Loucy (cell line): ENCODE measurements around the gene NCF2.

ENCODE experiments used
- H2AFZ ChIP-seq: fragments of 200-600 bp; sonication (generic); 2 replicates; pipeline ENCODE4 v1.6.0; 2016; ENCODE audit warnings: antibody characterized with exemption, mild to moderate bottlenecking, low read length, moderate library complexity
- H3F3A ChIP-seq: fragments of 200-600 bp; 2 replicates; pipeline ENCODE4 v1.6.0; 2016; ENCODE audit warnings: antibody characterized with exemption, low read depth, mild to moderate bottlenecking
- H3K27me3 ChIP-seq: fragments of 200-600 bp; sonication (generic); 2 replicates; pipeline ENCODE4 v1.6.1; 2014; ENCODE audit warnings: low read length, mild to moderate bottlenecking; ENCODE audit not compliant: insufficient read depth, poor library complexity, severe bottlenecking
- H3K36me3 ChIP-seq: fragments of 200-600 bp; sonication (generic); 2 replicates; pipeline ENCODE4 v1.6.1; 2016; ENCODE audit warnings: low read length; ENCODE audit not compliant: insufficient read depth
- H3K4me1 ChIP-seq: fragments of 200-600 bp; sonication (generic); 2 replicates; pipeline ENCODE4 v1.5.1; 2014; ENCODE audit warnings: low read length, mild to moderate bottlenecking; ENCODE audit not compliant: insufficient read depth, poor library complexity, severe bottlenecking
- H3K4me2 ChIP-seq: fragments of 200-600 bp; sonication (generic); 2 replicates; pipeline ENCODE4 v1.6.0; 2014; ENCODE audit warnings: antibody characterized with exemption, low read length, low read depth, mild to moderate bottlenecking; ENCODE audit not compliant: poor library complexity, severe bottlenecking
- H3K4me3 ChIP-seq: fragments of 200-600 bp; sonication (generic); 2 replicates; pipeline ENCODE4 v1.5.1; 2014; ENCODE audit warnings: low read length, mild to moderate bottlenecking, mixed read lengths; ENCODE audit not compliant: poor library complexity, severe bottlenecking
- H3K79me2 ChIP-seq: fragments of 200-600 bp; sonication (generic); 2 replicates; pipeline ENCODE4 v1.6.1; 2014; ENCODE audit warnings: low read length; ENCODE audit not compliant: insufficient read depth
- H3K9ac ChIP-seq: fragments of 200-600 bp; sonication (generic); 2 replicates; pipeline ENCODE4 v1.6.0; 2014; ENCODE audit warnings: mild to moderate bottlenecking, low read depth, low read length, moderate library complexity; ENCODE audit not compliant: poor library complexity, severe bottlenecking
- H3K9me2 ChIP-seq: fragments of 200-600 bp; sonication (generic); replicated peaks from 2 replicates; pipeline ENCODE4 v1.6.1; 2016; ENCODE audit warnings: low read depth, low read length, mixed read lengths
- H3K9me3 ChIP-seq: fragments of 200-600 bp; sonication (generic); 2 replicates; pipeline ENCODE4 v1.6.1; 2014; ENCODE audit warnings: mild to moderate bottlenecking, antibody characterized with exemption, low read length, low read depth; ENCODE audit not compliant: insufficient read depth
- H4K20me1 ChIP-seq: fragments of 200-600 bp; sonication (generic); 2 replicates; pipeline ENCODE4 v1.6.0; 2014; ENCODE audit warnings: antibody characterized with exemption, low read length, mild to moderate bottlenecking; ENCODE audit not compliant: insufficient read depth, poor library complexity, severe bottlenecking
- EZH2phosphoT487 ChIP-seq: fragments of 200-600 bp; IDR thresholded peaks from 2 replicates; pipeline ENCODE4 v1.6.1; 2018; ENCODE audit warnings: antibody characterized with exemption, mild to moderate bottlenecking, moderate library complexity, borderline replicate concordance
- TF ChIP-seq, protein P1 (sequence below): fragments of 200-600 bp; sonication (generic); conservative IDR thresholded peaks from 2 replicates; pipeline ENCODE4 v1.5.1; 2014; ENCODE audit warnings: mild to moderate bottlenecking, antibody characterized with exemption, low read length

NCF2 gene

DNA sequence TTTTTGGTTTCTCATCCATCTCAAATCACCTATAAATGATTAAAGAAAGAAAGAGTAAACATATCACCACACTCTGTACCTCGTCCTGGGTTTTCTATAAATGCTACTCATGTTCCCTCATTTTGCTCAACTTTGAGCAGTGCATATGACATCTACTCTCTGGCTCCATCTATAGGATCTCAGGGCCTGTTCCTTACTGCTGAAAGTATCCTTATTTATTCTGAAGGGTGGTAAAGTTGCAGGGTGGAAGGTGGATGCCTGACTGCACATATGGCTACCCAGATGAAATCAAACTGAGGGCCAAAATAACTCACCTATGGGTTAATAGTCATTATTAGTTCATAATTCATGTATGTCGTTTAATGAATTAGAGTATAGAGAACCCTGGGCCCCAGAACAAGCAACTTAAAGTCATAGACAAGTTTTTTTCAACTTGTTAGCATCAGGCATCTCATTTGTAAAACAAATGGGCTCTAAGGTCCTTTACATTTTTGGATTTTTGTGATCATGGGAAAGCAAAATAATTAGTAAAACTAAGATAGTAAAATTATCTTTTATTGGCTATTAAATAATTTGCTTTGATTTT is 46.5 kb downstream of the NCF2 start:
- no peaks in the 10 kb centered on the region for H3K9me2 ChIP-seq
- H2AFZ ChIP-seq: no peak overlapping the region
- H3K36me3 ChIP-seq: peaks cover 96% of the 10 kb centered on the region
- no peaks in the 10 kb centered on the region for H3K4me1 ChIP-seq
- no peaks in the 10 kb centered on the region for H3K79me2 ChIP-seq
- no peaks in the 10 kb centered on the region for H4K20me1 ChIP-seq
- H3F3A ChIP-seq: 0 out of 2 replicates have a peak, but pooled peaks cover 3% of the 10 kb centered on the region
- TF ChIP-seq, protein P1, sequence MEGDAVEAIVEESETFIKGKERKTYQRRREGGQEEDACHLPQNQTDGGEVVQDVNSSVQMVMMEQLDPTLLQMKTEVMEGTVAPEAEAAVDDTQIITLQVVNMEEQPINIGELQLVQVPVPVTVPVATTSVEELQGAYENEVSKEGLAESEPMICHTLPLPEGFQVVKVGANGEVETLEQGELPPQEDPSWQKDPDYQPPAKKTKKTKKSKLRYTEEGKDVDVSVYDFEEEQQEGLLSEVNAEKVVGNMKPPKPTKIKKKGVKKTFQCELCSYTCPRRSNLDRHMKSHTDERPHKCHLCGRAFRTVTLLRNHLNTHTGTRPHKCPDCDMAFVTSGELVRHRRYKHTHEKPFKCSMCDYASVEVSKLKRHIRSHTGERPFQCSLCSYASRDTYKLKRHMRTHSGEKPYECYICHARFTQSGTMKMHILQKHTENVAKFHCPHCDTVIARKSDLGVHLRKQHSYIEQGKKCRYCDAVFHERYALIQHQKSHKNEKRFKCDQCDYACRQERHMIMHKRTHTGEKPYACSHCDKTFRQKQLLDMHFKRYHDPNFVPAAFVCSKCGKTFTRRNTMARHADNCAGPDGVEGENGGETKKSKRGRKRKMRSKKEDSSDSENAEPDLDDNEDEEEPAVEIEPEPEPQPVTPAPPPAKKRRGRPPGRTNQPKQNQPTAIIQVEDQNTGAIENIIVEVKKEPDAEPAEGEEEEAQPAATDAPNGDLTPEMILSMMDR: peak; percentile 86
- no peak for TF ChIP-seq EZH2phosphoT487
- no peak overlapping the region for H3K4me2 ChIP-seq
- no peaks in the 10 kb centered on the region for H3K9me3 ChIP-seq
- no peaks in the 10 kb centered on the region for H3K27me3 ChIP-seq
- H3K9ac ChIP-seq: no peak overlapping the region
- H3K4me3 ChIP-seq: no peak overlapping the region

DNA sequence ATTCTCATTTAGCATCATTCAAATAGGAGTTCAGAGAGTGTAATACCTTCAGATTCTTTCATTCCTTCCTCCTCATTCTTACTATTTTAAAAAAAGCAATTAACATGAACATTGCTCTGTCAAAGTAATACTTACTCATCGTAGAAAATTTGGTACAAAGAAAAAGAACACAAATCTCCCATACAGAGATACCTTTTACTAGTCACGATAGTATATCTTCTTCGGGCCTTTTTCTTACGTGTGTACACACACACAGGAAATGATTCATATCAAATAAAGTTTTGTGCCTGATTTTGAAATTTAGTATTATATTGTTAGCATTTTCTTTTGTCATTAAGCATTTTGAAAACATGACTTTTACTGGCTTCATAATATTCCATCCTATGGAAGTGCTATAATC is 52.9 kb downstream of the NCF2 start:
- H3K9me3 ChIP-seq: no peaks in the 10 kb centered on the region
- H3K36me3 ChIP-seq: peaks cover 98% of the 10 kb centered on the region
- no peak overlapping the region for H2AFZ ChIP-seq
- no peaks in the 10 kb centered on the region for H3K9me2 ChIP-seq
- peaks cover 4% of the 10 kb centered on the region for H4K20me1 ChIP-seq
- no peak overlapping the region for H3K4me3 ChIP-seq
- no peak overlapping the region for H3K4me2 ChIP-seq
- no peaks in the 10 kb centered on the region for H3K79me2 ChIP-seq
- 0 out of 2 replicates have a peak, but pooled peaks cover under 1% of the 10 kb centered on the region for H3F3A ChIP-seq
- no peaks in the 10 kb centered on the region for H3K27me3 ChIP-seq
- H3K9ac ChIP-seq: no peak overlapping the region
- TF ChIP-seq, protein P1: no peak
- TF ChIP-seq EZH2phosphoT487: no peak
- no peaks in the 10 kb centered on the region for H3K4me1 ChIP-seq

GRCh38 chr1:183533617-183534174 is 56.6 kb downstream of the NCF2 start:
- peaks cover 4% of the 10 kb centered on the region for H4K20me1 ChIP-seq
- H3K4me2 ChIP-seq: no peak overlapping the region
- TF ChIP-seq EZH2phosphoT487: no peak
- TF ChIP-seq, protein P1: no peak
- H3K27me3 ChIP-seq: no peaks in the 10 kb centered on the region
- H3K36me3 ChIP-seq: peaks cover 98% of the 10 kb centered on the region
- no peaks in the 10 kb centered on the region for H3K9me2 ChIP-seq
- no peak overlapping the region for H2AFZ ChIP-seq
- H3K9ac ChIP-seq: no peak overlapping the region
- H3K79me2 ChIP-seq: no peaks in the 10 kb centered on the region
- no peaks in the 10 kb centered on the region for H3K4me1 ChIP-seq
- H3F3A ChIP-seq: no peaks in the 10 kb centered on the region
- no peak overlapping the region for H3K4me3 ChIP-seq
- H3K9me3 ChIP-seq: no peaks in the 10 kb centered on the region
